Stimulated activated CD8-positive, alpha-beta memory T cell treated with anti-CD3 and anti-CD28 coated beads, Interleukin-7, amount 100 ng/mL, for 4 hours (primary cell): Measurements from ENCODE around the gene CDC42SE2.
"Not testable (repeated sequence)": the region's sequence is repeated elsewhere in the genome, so short reads cannot be mapped to it uniquely, and the experiment has no call there.

ENCODE experiments used
- DNase-seq, 2 donors: peaks; one replicate each; pipeline ENCODE4 v3.0.0-alpha.2; 2020; ENCODE audit warnings: low read depth in 2 of 2

The CDC42SE2 gene

DNA sequence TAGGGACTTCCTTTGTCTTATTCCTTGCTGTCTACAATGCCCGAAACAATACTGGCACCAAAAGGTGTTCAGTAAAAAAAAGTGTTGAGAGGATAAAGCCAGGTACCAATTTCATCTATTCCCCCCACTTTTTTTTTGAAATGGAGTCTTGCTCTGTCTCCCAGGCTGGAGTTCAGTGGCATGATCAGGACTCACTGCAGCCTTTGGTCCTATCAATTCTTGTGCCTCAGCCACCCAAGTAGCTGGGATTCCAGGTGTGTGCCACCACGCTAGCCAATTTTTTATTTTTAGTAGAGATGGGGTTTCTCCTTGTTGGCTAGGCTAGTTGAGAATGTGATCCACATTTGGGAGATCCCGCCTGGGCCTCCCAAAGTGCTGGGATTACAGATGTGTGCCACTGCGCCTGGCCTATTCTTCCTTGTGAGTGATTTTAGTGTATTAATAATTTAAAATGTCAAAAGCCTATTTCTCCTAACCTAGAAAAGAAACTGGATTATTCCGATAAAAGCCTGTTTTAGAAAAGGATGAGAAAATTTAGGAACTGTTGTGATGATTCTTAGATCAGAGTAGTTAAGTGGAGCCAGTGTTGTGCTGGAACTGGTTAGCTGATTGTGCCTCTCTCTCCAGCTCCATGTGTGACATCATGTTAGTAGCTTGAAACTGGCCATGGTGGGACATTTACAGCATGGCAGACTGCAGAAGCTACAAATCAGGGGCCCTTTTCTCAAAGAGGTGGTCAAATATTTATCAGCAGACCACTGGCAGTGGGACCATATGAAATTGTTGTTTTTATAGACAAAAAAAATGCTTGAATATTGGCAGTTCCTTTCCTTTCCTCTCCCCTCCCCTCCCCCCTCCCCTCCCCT lies 14.3 kb downstream of the CDC42SE2 start:
- no peak for DNase-seq

DNA sequence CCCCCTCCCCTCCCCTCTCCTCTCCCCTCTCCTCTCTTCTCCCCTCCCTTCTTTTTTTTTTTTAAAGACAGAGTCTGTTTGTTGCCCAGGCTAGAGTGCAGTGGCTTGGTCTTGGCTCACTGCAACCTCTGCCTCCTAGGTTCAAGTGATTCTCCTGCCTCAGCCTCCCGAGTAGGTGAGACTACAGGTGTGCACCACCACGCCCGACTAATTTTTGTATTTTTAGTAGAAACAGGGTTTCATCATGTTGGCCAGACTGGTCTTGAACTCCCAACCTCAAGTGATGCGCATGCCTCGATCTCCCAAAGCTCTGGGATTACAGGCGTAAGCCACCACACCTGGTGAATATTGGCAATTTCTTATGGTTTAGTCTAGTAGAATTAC lies 14.9 kb downstream of the CDC42SE2 start:
- not testable (repeated sequence) for DNase-seq

DNA sequence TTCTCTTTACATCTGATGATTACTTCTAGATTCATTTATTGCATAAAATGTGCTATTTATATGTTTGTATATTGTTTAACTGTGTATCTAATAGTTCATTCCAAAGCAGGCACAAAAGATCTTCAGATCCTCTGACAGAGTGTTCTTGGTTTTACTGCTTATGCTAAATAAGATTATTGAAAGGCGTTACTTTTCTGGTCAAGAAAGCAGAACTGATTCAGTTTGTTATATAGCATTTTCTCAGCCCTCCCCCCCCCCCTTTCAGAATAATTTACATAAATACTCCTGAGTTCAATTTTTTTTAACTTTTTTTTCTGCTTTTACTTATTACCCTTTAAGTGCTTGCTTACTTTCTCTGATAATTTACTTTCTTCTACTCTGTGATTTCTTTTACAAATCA lies 15.4 kb downstream of the CDC42SE2 start:
- DNase-seq, result no peak

DNA sequence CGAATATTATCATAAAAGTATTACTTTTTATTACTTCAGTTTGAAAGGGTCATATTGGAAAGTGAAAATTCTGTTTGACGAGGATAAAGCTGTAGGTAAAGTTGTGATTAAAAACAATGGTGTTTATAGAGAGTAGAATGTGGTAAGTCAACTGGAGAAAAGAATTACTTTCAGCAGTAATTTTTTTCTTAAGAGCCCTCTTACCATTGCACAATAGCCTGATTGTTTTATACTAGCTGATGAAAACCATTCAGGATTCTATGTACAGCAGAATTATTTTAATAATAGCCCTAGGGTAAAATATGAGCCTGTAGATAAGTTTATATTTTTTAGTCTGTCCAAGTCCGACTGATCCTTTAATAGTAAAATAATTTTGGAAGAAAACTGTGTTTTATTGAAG lies 16.6 kb downstream of the CDC42SE2 start:
- no peak for DNase-seq

DNA sequence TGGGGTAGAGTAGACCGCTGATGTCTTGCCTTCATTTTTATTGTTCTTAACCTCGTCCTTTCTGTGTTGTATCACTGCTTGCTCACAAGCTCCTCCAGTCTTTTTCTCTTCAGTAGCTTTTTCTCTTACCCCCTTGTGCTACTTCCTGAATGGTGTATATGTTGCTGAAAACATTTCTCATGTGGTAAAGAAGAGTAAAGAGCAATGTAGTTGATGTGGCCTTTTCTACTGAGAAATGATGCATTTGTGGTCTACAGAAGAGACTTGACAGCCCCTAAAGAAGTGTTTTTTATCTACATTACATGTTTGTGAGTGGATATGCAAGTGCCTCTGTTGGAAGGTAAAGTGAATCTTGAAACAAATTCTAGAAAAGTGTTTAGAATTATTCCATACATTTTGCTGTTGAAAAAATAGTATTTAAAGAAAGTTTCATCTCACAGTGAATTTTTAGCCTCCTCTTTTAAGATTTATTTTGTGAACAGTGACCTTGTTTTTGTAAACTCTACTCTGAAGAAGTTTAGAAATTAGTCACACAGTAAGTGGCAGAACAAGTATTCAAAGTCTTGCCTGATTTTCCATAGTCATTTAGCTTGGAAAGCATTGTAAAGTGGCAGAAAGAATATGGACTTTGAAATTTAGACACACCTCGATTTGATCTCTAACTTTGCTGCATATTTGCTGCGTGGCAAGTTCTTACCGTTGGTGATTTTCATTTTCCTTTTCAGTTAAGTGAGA lies 17.4 kb downstream of the CDC42SE2 start:
- DNase-seq, result no peak

DNA sequence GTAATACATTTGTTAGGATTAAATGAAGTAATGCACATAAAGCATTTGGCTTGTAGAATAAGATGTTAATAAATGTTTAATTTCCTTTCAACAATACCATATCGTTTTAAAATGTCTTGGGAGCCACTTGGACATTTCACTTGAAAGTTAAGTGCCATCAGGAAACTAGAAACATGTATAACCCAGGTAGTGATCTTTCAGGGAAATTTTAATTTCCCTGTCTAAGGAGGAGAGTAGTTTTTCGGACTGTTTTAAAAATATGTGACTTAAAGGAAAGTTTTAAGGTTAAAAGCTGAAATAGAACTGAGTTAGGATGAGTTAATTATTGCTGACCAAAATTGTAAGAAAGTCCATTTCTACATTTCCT lies 18.0 kb downstream of the CDC42SE2 start:
- DNase-seq, result no peak

DNA sequence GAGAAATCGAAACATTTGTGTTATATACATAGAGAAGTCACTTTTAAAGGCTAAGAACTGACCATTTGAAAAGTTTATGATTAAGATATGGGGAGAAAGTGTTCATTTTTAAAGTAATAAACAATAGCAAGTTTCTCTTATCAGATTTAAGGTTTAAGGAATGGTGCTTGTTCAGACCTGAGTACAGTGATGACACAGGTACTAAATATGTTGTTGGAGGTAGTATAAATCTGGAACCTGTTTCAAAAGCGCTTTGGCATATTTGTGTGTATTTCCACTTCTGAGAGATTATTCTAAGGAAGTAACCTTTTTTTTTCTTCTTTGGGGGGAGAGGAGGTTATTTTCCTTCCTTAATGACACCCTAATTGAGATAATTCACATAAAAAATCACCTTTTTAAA lies 18.4 kb downstream of the CDC42SE2 start:
- no peak for DNase-seq

DNA sequence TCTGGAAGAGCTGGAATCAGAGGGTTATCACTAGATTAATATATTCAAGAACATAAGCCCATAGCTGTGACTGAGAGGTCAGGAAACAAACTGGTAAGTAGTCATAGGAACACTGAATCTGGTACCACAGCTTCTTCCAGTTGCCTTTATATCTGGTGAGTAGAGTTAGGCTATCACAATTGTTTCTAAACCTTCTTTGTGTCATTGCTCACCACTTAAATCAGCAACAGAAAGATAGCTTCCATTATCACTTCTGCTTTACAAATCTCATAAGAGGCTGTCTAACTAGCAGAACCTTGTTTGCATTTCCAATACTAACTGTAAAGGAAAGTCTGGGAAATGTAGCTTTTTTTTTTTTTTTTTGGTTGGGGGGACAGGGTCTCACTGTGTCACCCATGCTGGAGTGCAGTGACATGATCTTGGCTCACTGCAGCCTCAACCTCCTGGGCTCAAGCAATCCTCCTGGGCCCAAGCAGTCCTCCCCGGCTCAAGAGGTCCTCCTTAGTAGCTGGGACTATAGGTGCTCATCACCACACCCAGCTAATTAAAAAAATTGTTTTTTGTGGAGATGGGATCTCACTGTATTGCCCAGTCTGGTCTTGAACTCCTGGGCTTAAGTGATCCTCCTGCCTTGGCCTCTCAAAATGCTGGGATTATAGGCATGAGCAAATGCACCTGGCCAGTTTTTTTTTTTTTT lies 22.0 kb downstream of the CDC42SE2 start:
- DNase-seq, result no peak

DNA sequence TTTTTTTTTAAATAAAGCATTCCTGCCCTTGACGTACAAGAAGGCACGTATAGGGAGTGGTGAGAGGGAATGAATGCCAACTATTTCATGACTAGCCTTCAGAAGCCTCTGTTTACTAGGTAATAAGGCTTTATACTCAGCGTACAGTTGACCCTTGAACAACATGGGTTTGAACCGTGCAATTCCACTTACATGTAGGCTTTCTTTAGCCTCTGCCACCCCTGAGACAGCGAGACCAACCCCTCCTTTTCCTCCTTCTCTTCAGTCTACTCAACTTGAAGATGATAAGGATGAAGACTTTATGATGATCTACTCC lies 22.5 kb downstream of the CDC42SE2 start:
- no peak for DNase-seq

DNA sequence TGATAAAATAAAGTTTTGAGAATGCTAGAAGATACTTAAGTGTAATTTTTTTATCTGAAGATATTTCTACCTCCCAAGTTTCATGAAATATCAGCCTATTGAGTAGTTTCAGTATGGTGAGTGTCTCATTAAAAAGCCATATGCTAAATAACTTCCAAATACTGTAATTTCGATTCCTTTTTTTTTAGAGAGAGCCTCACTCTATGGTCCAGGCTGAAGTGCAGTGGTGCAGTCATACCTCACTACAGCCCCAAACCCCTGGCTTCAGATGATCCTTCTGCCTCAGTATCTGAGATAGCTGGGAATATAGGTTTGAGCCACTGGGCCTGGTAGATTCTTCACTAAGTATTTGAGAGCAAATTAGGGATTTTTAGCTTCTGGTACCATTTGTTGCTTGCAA lies 24.5 kb downstream of the CDC42SE2 start:
- no peak for DNase-seq

DNA sequence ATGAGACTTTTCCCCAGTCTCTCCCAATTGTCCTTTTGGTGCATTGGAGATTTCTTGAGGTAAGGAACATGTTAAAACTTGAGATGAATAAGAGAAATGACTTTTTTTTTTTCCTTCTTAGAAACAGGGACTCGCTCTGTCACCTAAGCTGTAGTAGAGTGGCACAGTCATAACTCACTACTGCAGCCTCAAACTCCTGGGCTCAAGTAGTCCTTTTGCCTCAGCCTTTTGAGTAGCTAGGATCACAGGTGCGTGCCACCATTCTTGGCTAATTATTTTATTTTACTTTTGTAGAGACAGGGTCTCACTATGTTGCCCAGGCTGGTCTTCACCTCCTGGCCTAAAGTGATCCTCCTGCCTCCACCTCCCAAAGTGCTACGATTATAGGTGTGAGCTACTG lies 25.9 kb downstream of the CDC42SE2 start:
- DNase-seq, result no peak

DNA sequence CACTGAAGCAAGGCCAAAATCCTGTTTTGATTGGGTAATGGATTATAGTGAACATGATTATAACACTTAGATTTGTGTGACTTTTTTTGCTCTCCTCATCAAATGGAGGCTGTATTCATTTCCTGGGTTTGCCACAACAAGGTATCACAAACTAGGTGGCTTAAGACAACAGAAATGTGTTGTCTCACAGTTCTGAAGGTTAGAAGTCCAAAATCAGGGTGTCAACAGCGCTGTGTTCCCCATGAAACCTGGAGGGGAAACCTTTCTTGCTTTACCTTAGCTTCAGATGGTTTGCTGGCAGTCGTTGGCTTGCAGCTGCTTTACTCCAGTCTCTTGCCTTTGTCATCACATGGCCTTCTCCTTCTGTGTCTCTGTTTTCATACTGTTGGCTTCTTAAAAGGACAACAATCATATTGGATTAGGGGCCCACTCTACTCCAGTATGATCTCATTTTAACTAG lies 32.4 kb downstream of the CDC42SE2 start:
- DNase-seq, result no peak

DNA sequence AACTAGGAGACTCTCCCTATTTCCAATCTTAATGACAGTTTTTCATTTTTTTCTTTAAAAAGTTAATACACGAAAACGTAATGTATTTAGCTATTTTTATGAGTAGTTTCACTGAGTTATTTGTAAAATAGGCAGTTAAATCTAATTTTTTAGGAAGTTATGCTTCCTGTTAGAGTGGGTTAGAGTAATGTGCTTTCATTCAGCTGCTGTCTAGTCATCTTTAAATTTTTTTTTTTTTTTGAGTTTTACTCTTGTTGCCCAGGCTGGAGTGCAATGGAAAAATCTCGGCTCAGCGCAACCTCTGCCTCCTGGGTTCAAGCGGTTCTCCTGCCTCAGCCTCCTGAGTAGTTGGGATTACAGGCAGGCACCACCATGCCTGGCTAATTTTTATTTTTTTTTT lies 34.0 kb downstream of the CDC42SE2 start:
- no peak for DNase-seq

DNA sequence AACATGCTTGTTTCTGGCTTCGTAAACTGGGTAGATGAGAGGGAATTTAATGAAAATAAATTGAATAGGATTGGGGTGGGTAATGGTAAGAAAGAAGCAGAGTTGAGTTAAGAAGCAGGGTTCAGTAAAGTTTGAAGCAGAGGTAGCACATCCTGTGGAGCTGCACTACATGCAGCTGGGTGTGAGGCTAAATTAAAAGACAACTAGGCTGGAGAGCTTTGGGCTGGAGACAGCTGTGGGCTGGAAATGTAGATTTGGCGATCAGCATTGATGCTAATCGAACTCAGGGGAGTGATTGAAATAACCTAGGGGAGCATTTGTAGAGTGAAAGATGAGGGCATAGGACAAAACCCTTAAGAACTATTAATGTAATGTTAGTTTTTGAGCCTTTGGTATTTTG lies 35.6 kb downstream of the CDC42SE2 start:
- DNase-seq, result no peak

DNA sequence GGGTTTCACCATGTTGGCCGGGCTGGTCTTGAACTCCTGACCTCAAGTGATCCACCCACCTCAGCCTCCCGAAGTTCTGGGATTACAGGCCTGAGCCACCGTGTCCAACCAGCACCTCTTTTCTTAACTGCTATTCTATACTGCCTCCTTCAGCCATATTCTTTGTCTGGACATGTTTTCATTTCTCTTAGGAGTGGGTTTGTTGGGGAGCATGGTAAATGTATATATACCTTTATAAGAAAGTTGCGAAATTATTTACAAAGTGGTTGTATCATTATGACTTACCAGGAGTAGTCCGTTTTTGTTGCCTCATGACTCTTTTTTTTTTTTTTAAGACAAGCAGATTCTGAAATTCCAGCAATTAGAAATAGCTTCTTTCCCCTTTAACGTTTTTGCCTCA lies 38.7 kb downstream of the CDC42SE2 start:
- no peak for DNase-seq

DNA sequence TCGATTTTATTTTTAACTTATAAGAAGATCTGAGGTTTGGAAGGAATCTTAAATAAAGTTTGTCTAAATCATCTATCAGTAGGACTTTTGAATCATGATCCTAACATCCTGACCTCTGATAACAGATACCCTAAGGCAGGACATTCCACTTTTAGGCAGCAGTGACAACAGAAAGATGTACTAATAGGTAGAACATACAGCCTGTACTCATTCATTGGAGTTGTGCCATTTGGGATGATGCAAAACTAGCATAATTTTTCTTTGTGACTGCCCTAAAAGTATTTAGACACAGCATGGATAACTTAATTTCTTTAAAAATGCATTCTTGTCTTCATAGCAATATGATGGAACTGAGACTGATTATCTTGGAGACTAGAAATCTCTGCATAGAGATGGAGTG lies 39.7 kb downstream of the CDC42SE2 start:
- no peak for DNase-seq

DNA sequence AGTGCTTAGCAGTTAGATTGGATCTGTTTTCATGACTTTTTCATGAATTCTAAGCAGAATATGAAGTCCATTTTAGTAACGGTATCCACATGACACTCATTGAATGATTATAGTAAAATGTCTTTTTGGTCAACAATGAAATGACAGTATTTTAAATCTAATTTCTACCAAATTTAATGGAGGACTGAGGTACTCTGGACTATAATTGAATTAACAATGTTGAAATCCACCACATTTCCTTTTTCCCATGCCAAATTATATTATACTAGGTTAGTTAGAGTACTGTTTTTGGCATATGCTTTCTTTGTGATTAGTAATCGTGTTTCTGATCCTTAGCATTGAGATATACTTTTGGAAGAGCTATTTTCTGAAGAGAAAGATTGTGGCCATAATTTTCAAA lies 40.6 kb downstream of the CDC42SE2 start:
- no peak for DNase-seq

DNA sequence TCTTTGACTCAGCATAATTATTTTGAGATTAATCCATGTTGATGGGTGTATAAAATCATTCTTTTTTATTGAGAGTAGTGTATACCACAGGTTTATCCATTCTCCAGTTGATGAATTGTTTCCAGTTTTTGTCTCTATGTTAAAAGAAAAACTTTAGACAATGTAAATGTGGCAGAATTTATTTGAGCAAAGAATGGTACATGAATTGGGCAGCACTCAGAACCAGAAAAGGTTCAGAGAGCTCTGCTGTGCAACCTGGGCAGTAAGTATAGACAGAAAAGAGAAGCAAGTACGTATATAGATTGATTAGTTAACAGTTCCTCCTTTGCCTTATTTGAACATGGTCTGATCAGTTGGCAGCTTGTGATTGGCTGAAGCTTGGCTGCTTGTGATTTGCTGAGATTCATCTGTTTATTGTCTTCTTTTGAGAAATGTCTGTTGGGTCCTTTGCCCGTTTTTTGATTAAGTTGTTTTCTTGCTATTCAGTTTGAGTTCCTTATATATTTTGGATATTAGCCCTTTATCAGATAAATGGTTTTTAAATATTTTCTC lies 41.4 kb downstream of the CDC42SE2 start:
- no peak for DNase-seq

DNA sequence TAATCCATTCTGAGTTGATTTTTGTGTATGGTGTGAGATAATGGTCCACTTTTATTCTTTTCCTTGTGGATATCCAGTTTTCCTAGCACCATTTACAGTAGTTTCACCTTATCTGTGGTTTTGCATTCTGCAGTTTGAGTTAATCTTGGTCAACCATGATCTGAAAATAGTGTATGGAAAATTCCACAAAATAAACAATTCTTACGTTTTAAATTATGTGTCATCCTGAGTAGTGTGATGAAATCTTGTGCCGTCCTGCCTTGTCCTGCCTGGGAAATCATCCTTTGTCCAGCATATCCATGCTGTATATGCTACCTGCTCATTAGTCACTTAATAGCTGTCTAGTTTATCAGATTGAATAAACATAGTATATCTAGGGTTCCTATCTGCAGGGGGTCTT lies 42.1 kb downstream of the CDC42SE2 start:
- no peak for DNase-seq

DNA sequence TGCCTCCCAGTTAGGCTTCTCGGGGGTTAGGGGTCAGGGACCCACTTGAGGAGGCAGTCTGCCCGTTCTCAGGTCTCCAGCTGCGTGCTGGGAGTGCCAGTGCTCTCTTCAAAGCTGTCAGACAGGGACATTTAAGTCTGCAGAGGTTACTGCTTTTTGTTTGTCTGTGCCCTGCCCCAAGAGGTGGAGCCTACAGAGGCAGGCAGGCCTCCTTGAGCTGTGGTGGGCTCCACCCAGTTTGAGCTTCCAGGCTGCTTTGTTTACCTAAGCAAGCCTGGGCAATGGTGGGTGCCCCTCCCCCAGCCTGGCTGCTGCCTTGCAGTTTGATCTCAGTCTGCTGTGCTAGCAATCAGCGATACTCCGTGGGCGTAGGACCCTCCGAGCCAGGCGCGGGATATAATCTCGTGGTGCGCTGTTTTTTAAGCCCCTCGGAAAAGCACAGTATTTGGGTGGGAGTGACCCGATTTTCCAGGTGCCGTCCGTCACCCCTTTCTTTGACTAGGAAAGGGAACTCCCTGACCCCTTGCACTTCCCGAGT lies 48.5 kb downstream of the CDC42SE2 start:
- DNase-seq, result peak in 1 of 2 donors; percentile 18

DNA sequence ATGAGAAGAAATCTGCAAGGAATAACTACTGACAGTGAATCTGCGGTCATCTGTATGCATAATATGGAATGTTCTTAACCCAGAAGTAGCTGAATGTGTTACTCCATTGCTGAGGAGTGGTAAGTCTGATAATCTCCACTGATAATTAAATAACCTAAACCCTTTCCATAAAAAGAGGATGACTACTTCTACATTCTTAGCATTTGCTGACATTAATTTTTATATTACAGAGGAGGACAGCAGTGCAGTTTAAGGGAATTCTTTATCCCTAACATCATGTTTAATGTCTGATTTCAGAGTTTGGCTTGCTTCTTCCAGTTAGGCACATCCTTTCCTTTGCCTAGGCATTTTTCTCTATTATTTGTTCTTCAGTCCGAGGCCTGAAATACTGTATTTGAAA lies 52.2 kb downstream of the CDC42SE2 start:
- no peak for DNase-seq

DNA sequence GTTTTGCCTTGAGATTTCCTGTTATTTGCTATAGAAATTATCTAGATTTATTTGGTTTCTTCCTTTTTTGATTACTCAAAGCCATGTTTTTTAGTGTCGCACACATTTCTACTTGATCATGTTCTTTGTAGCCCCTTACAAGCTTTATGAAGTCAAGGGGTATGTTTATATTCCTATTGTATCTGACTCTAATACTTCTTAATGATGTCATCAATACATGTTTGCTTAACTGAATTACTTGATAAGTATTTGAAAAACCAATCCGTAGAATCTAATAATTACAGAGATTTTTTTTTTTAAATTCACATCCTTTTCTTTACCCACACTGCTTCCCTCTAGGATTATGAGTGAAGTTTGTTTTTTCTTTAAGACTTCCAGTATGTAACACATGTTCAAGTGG lies 53.0 kb downstream of the CDC42SE2 start:
- no peak for DNase-seq
